ENCODE measurements around the gene ST7L. TPM values are rescaled to one million over a fixed set of nuclear protein-coding genes. Genes with fewer than 3 reads are reported as not detected.

Gene ST7L
- 10 to 100 TPM; 24.9 to 50.3 (median 33.9) TPM for total RNA-seq

GRCh38 chr1:112618721-112619517 lies at the start of gene ST7L:
Gene ST7L (minus strand): TSS chr1:112619141. CDS start chr1:112619113, 28 bp downstream.
- TF ChIP-seq POLR2A (IDR thresholded peaks at IDR 0.05) (no peak), CTCF (IDR thresholded peaks at IDR 0.05) (no peak)
- H3K36me3 ChIP-seq, result peaks cover 0 to 17% (median 0%) of the 10 kb centered on the region in 3 donors
- peaks cover 0 to 24% (median 2%) of the 10 kb centered on the region in 4 donors for H3K4me1 ChIP-seq
- no peaks in the 10 kb centered on the region for H3K9me3 ChIP-seq
- DNase-seq, result peak; percentile 47 to 83 (median 82)
- peak within 1 kb of the TSS; percentile 70 to 86 (median 72) for H3K4me3 ChIP-seq
- peak within 1 kb of the TSS; percentile 94 to 99 (median 96) for H3K27ac ChIP-seq
- H3K27me3 ChIP-seq, result no peaks in the 10 kb centered on the region

- Histone ChIP-seq H3K27ac (no peak overlapping the region), H3K27me3 (no peaks in the 10 kb centered on the region), H3K4me3 (no peak overlapping the region), H3K36me3 (peaks cover 0 to 88% (median 0%) of the 10 kb centered on the region in 3 donors), H3K4me1 (no peaks in the 10 kb centered on the region), H3K9me3 (no peaks in the 10 kb centered on the region)
- no peak for TF ChIP-seq POLR2A (IDR thresholded peaks at IDR 0.05)
- TF ChIP-seq CTCF (IDR thresholded peaks at IDR 0.05), result no peak
- no peak for DNase-seq
Measured at GRCh38 chr1:112666946-112667345, 48.0 kb upstream of the ST7L start.

- Histone ChIP-seq H3K9me3 (no peaks in the 10 kb centered on the region), H3K27me3 (no peaks in the 10 kb centered on the region), H3K4me3 (no peak overlapping the region), H3K4me1 (no peaks in the 10 kb centered on the region), H3K27ac (no peak overlapping the region), H3K36me3 (peaks cover 0 to 90% (median 0%) of the 10 kb centered on the region in 3 donors)
- TF ChIP-seq CTCF (IDR thresholded peaks at IDR 0.05), result no peak
- no peak for TF ChIP-seq POLR2A (IDR thresholded peaks at IDR 0.05)
- no peak for DNase-seq
Measured at GRCh38 chr1:112665857-112666256, 46.9 kb upstream of the ST7L start.

GRCh38 chr1:112651205-112651604 lies 32.3 kb upstream of the ST7L start:
- no peak overlapping the region for H3K27ac ChIP-seq
- peaks cover 0 to 76% (median 0%) of the 10 kb centered on the region in 3 donors for H3K36me3 ChIP-seq
- no peaks in the 10 kb centered on the region for H3K4me1 ChIP-seq
- no peak for DNase-seq
- no peaks in the 10 kb centered on the region for H3K27me3 ChIP-seq
- H3K4me3 ChIP-seq, result no peak overlapping the region
- no peak for TF ChIP-seq POLR2A (IDR thresholded peaks at IDR 0.05)
- TF ChIP-seq CTCF (IDR thresholded peaks at IDR 0.05), result no peak
- H3K9me3 ChIP-seq, result no peaks in the 10 kb centered on the region

- TF ChIP-seq CTCF (IDR thresholded peaks at IDR 0.05) (no peak), POLR2A (IDR thresholded peaks at IDR 0.05) (no peak)
- no peak overlapping the region for H3K27ac ChIP-seq
- no peaks in the 10 kb centered on the region for H3K4me1 ChIP-seq
- no peaks in the 10 kb centered on the region for H3K9me3 ChIP-seq
- no peak for DNase-seq
- H3K4me3 ChIP-seq, result no peak overlapping the region
- peaks cover 0 to 40% (median 0%) of the 10 kb centered on the region in 3 donors for H3K36me3 ChIP-seq
- no peaks in the 10 kb centered on the region for H3K27me3 ChIP-seq
Measured at GRCh38 chr1:112646225-112646624, 27.3 kb upstream of the ST7L start.

All from Peyer's patch (tissue), 4 donors.